ENCODE measurements around the gene ORM2.

ORM2 gene

GRCh38 chr9:114334490-114334889 lies 4.8 kb downstream of the ORM2 start:
- no peak for DNase-seq

GRCh38 chr9:114335745-114336144 lies 6.1 kb downstream of the ORM2 start:
- no peak for DNase-seq

- DNase-seq, result no peak
Measured at GRCh38 chr9:114336157-114336556, 6.5 kb downstream of the ORM2 start.

- DNase-seq, result no peak
Measured at GRCh38 chr9:114336699-114337395, 7.2 kb downstream of the ORM2 start.

- DNase-seq, result no peak
Measured at GRCh38 chr9:114338187-114338586, 8.5 kb downstream of the ORM2 start.

- peak; percentile 46 for DNase-seq
Measured at GRCh38 chr9:114339130-114339908, 9.7 kb downstream of the ORM2 start.

- DNase-seq, result no peak
Measured at GRCh38 chr9:114341152-114341830, 11.6 kb downstream of the ORM2 start.

GRCh38 chr9:114341991-114342390 lies 12.3 kb downstream of the ORM2 start:
- no peak for DNase-seq

- no peak for DNase-seq
Measured at GRCh38 chr9:114342755-114343440, 13.2 kb downstream of the ORM2 start.

- DNase-seq, result no peak
Measured at GRCh38 chr9:114343471-114344187, 14.0 kb downstream of the ORM2 start.

- DNase-seq, result no peak
Measured at GRCh38 chr9:114344188-114344566, 14.5 kb downstream of the ORM2 start.

GRCh38 chr9:114344692-114345091 lies 15.0 kb downstream of the ORM2 start:
- no peak for DNase-seq

GRCh38 chr9:114345493-114346065 lies 15.9 kb downstream of the ORM2 start:
- no peak for DNase-seq

GRCh38 chr9:114346146-114346545 lies 16.5 kb downstream of the ORM2 start:
- DNase-seq, result no peak

GRCh38 chr9:114347675-114348074 lies 18.0 kb downstream of the ORM2 start:
- no peak for DNase-seq

GRCh38 chr9:114348261-114348905 lies 18.7 kb downstream of the ORM2 start:
- DNase-seq, result no peak

GRCh38 chr9:114348906-114349482 lies 19.3 kb downstream of the ORM2 start:
- peak; percentile 84 for DNase-seq

- no peak for DNase-seq
Measured at GRCh38 chr9:114349713-114350480, 20.2 kb downstream of the ORM2 start.

- DNase-seq, result no peak
Measured at GRCh38 chr9:114350636-114351401, 21.1 kb downstream of the ORM2 start.

- DNase-seq, result no peak
Measured at GRCh38 chr9:114351932-114352331, 22.3 kb downstream of the ORM2 start.

All from CD4-positive, alpha-beta T cell treated with Interleukin-4 for 4 hours (primary cell).